ENCODE results near the gene PSMB11. TPM values are rescaled to one million over a fixed set of nuclear protein-coding genes. Genes with fewer than 3 reads are reported as not detected.

Gene PSMB11
- total RNA-seq, 1 donor from 2014 or later: not detected

- Mint-ChIP-seq H3K36me3 (ENCODE audit: low read depth) (peaks cover 79% of the 10 kb centered on the region), H3K4me1 (peaks cover 20% of the 10 kb centered on the region)
Measured at GRCh38 chr14:23089498-23090253, 47.7 kb downstream of the PSMB11 start.

DNA sequence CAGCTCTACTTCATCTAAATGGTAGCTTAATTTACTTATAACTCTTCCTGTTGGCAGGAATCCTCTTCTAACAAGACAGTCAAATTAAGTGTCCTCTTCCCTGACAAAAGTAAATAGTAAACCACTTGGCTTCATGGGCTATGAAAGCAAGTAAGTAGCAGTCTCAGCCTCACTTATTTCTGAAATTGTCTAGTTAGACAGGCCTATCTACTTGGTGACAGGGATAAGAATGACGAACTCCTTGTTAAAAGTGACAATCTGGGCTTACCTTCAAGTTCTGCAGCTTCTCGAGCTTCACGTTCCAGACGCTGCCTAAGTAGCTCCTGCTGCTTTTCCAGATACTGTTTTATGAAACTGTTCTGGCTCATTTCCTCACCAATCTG is 48.2 kb downstream of the PSMB11 start:
- CTCF ChIA-PET: interaction anchor here (1.1 to 1.6 kb wide), 3 partner anchors 13 to 21 kb away, joined by 3 to 13 read pairs (median 4); no protein-coding TSS in a partner anchor
- TF ChIP-seq, protein P1, sequence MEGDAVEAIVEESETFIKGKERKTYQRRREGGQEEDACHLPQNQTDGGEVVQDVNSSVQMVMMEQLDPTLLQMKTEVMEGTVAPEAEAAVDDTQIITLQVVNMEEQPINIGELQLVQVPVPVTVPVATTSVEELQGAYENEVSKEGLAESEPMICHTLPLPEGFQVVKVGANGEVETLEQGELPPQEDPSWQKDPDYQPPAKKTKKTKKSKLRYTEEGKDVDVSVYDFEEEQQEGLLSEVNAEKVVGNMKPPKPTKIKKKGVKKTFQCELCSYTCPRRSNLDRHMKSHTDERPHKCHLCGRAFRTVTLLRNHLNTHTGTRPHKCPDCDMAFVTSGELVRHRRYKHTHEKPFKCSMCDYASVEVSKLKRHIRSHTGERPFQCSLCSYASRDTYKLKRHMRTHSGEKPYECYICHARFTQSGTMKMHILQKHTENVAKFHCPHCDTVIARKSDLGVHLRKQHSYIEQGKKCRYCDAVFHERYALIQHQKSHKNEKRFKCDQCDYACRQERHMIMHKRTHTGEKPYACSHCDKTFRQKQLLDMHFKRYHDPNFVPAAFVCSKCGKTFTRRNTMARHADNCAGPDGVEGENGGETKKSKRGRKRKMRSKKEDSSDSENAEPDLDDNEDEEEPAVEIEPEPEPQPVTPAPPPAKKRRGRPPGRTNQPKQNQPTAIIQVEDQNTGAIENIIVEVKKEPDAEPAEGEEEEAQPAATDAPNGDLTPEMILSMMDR (IDR thresholded peaks at IDR 0.05): no peak
- intact Hi-C loops (cut with micrococcal nuclease): loop anchor here (10.0 kb wide), 2 partner anchors 465 to 1025 kb away; partner anchors contain the start of genes DCAF11, NRL, THTPA and ZFHX2
- Mint-ChIP-seq H3K27ac (no peak overlapping the region), H3K27me3 (no peaks in the 10 kb centered on the region), H3K36me3 (ENCODE audit: low read depth) (peaks cover 74% of the 10 kb centered on the region), H3K4me3 (no peak overlapping the region), H3K4me1 (peaks cover 20% of the 10 kb centered on the region), H3K9me3 (no peaks in the 10 kb centered on the region)
- POLR2A ChIA-PET: no interaction called here
- DNase-seq: no peak
- no peak for ATAC-seq (ENCODE audit: low read depth)

More at GRCh38 chr14:23089498-23090253, 47.7 kb downstream of the PSMB11 start:
- POLR2A ChIA-PET: no interaction called here
- intact Hi-C loops (cut with micrococcal nuclease): loop anchor here (10.0 kb wide), 2 partner anchors 465 to 1025 kb away; partner anchors contain the start of genes DCAF11, NRL, THTPA and ZFHX2
- CTCF ChIA-PET: interaction anchor here (1.1 to 1.6 kb wide), 3 partner anchors 12 to 21 kb away, joined by 3 to 13 read pairs (median 4); no protein-coding TSS in a partner anchor
- H3K9me3 Mint-ChIP-seq: no peaks in the 10 kb centered on the region
- ATAC-seq (ENCODE audit: low read depth) (no peak), DNase-seq (no peak)
- TF ChIP-seq, protein P1 (IDR thresholded peaks at IDR 0.05): no peak
- no peak overlapping the region for H3K27ac Mint-ChIP-seq
- no peaks in the 10 kb centered on the region for H3K27me3 Mint-ChIP-seq
- no peak overlapping the region for H3K4me3 Mint-ChIP-seq

- no peak overlapping the region for H3K4me3 Mint-ChIP-seq
- TF ChIP-seq, protein P1 (IDR thresholded peaks at IDR 0.05): no peak
- no peaks in the 10 kb centered on the region for H3K27me3 Mint-ChIP-seq
- CTCF ChIA-PET: interaction anchor here (0.9 to 2.1 kb wide), 5 partner anchors 14 to 521 kb away, joined by 3 to 17 read pairs (median 3); no protein-coding TSS in a partner anchor
- POLR2A ChIA-PET: interaction anchor here (0.7 kb wide), 2 partner anchors 82 to 288 kb away, joined by 5 to 6 read pairs; no protein-coding TSS in a partner anchor
- no peaks in the 10 kb centered on the region for H3K9me3 Mint-ChIP-seq
- intact Hi-C loops (cut with micrococcal nuclease): loop anchor here (10.0 kb wide), 2 partner anchors 463 to 1023 kb away; partner anchors contain the start of genes DCAF11, NRL, THTPA and ZFHX2
- H3K4me1 Mint-ChIP-seq: peaks cover 22% of the 10 kb centered on the region
- no peak overlapping the region for H3K27ac Mint-ChIP-seq
- peaks cover 61% of the 10 kb centered on the region for H3K36me3 Mint-ChIP-seq (ENCODE audit: low read depth)
- DNase-seq (no peak), ATAC-seq (ENCODE audit: low read depth) (no peak)
Measured at GRCh38 chr14:23091294-23092225, 49.5 kb downstream of the PSMB11 start.

DNA sequence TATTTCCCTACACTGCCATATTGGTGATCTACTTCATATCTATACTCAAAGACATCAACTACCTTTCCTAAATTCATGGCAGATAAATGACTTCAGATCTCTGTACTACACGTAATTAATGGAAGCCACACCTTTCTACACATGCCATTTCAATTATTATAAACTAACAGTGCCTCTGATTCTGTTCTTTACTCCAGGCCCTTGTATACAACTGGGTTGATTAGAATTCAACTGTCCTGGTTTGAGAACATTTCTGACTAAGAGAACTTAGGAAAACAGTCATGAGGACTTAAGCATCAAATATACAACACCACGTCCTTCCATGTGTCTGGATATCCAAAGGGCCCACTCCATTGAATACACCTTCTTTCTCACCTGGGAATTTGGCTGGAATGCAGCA is 51.1 kb downstream of the PSMB11 start:
- ATAC-seq (ENCODE audit: low read depth) (no peak), DNase-seq (no peak)
- intact Hi-C loops (cut with micrococcal nuclease): loop anchor here (10.0 kb wide), 2 partner anchors 462 to 1022 kb away; partner anchors contain the start of genes DCAF11, NRL, THTPA and ZFHX2
- Mint-ChIP-seq H3K36me3 (ENCODE audit: low read depth) (peaks cover 56% of the 10 kb centered on the region), H3K4me3 (no peak overlapping the region), H3K9me3 (no peaks in the 10 kb centered on the region), H3K27ac (no peak overlapping the region), H3K27me3 (no peaks in the 10 kb centered on the region), H3K4me1 (peaks cover 32% of the 10 kb centered on the region)
- POLR2A ChIA-PET: interaction anchor here (0.6 kb wide), 1 partner anchor 66 kb away, joined by 4 read pairs; no protein-coding TSS in a partner anchor
- TF ChIP-seq, protein P1 (IDR thresholded peaks at IDR 0.05): no peak
- CTCF ChIA-PET: interaction anchor here (0.7 to 2.1 kb wide), 4 partner anchors 16 to 28 kb away, joined by 3 to 17 read pairs (median 6); no protein-coding TSS in a partner anchor
